Nucleus accumbens (tissue), 56 donors: Measurements from ENCODE around the gene MC2R.
A peak's percentile ranks its signal among the peaks of the same experiment; 100 is the strongest.

Experiments used
- DNase-seq, 56 donors: peaks; one replicate each; lab custom pipeline; 2025; lab: John Stamatoyannopoulos, UW

Gene MC2R

DNA sequence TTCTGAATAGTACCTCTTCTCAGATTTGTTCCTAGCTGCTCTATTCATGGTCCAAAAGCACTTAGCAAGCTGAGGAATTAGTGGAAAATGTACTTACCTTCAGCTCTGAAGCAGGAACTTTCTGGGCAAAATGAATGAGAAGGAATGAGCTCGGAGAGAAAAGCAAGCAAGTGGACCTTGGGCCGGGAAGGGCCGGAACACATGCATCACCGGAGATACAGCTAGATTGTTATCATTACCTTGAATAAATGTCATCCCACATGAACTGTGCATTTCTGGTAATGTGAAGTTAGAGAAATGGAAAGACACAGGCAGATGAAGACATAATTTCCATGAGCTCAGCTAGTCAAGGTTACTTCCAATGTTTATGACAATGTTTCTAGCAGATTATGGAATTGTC lies at the start of gene MC2R:
Gene MC2R (minus strand): TSS at position 146 of the 400 bp plus-strand sequence. CDS start 30,018 bp downstream, outside the sequence.
- DNase-seq, result no peak

DNA sequence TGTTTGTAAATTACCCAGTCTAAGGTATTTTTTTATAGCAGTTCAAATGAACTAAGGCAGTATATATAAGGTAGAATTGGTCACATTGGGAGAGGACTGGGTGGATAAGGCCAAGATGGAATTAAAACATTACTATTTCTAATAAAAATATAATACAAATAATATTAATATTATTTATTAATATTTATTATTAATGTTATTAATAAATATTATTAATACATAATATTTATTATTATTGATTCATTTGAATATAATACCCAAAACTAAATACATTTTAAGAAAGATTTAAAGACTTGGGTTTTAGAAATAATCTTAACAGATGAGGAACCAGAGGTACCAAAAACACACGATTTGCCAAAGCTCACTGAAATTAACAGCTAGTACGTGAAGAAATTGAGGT lies 30.5 kb upstream of the MC2R start:
- DNase-seq, result no peak

DNA sequence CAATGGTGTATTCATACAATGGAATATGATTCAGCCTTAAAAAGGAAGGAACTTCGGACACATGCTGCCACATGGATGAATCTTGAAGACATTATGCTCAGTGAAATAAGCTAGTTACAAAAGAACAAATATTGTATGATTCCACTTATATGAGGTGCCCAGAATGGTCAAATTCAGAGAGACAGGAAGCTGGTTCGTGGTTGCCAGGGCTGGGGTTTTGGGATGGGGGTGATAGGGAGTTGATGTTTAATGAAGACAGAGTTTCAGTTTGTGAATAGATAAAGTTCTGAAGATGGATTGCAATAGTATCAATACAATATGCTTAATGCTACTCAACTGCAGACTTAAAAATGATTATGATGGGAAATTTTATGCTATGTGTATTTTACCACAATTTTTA lies 28.0 kb upstream of the MC2R start:
- DNase-seq, result no peak

DNA sequence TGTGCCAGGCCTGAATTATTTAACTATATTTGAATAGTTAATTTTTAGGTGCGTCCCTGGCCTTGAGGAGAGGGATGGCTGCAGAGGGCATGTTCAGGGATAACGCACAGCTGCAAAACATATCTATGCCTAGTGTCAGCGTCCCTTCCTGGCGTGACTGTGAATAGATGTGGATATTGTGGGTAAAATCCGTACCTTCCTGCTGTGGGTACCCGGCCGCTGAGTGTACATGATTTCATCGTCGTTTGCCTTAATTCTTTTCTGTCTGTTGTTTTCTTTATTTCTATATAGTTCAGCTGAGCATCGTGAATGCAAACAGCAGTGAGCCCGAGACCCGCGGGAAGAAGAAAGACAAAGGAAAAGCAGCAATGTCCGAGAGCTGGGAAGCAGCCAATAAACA lies 25.0 kb upstream of the MC2R start:
- DNase-seq, result no peak

DNA sequence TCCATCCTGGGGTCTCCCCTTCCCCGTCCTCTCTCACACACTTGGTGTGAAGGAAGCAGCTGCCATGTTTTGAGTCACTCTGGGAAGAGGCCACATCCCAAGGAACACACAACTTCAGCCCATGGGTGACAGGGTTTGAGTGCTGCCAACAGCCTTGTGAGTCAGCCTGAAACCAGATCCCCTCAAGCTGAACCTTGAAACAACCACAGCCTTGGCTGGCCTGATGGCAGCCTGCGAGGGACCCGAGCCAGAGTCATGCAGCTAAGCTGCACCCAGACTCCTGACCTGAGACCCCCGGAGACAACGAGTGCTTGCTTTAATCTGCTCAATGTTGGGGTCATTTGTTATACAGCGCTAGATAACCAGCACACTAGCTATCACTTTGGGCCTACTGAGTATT lies 19.3 kb upstream of the MC2R start:
- DNase-seq, result no peak

DNA sequence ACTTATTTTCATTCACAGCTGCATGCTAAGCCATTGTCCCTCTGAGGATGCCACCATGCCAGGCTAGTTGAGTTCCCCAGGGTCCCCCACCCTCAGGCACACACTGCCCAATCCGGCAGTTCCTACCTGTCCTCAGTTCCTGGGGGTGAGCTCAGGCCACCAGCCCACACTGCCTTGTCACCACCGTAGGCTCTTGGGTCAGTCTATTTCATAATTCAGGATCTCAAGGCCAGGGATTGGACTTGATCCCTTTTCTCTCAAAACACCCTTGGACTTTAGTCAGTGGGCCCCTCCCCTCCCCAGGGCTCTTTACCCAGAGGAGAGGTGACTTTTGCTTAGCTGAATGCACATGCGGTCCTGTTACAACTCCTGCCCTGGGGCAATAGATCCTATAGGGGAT lies 18.7 kb upstream of the MC2R start:
- DNase-seq, result no peak

DNA sequence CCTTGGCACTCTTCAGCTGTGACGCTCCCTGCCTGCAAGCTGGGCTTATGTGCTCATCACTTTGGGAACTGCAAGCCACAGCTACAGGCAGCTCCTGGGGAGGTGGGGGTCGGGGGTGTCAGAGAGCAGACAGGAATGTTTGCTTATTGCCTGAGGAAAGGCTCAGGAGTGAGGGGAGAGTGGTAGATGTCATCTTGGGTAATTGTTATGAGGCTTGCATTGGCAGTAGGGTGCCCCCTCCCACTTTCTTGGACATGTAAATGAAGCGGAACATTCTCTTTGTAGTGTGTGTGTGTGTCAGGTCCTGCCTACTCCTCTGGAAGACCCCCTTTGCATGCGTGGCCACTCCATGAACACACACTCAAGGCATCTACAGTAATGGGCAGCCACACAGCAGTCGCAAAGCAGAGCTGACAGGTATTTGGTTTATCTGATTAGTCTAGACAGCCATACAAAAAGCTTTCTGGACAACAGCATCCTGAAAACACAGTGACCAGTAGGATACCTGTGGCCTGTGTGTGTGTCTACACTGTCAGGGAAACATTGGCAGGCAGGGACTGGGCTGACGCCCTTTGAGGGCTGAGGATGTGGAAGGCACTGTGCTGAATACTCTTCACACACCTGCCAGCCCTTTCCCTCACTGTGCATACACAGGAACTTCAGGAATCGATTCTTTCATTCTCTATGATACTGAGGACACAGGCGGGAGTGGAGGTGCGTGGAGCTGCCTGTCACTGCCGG lies 17.1 kb upstream of the MC2R start:
- DNase-seq, result no peak

DNA sequence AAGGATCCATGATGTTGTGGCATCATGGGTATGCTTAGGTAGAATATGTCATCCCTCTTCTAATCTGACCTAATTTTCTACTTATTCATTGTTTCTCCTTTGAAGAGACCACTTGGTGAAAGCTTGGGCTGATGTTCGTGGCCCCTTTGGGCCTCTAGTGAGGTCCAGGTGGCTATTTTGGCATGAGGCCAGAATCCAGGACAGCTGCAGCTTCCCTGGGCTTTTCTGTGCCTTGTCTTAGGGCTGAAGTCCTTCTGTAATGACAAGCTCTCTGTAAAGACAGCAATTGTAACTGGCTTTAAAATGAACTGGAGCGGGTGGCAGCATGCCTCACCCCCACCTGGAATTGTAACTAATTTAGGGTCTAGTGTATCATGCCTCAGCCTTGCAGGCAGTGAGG lies 15.6 kb upstream of the MC2R start:
- no peak for DNase-seq

DNA sequence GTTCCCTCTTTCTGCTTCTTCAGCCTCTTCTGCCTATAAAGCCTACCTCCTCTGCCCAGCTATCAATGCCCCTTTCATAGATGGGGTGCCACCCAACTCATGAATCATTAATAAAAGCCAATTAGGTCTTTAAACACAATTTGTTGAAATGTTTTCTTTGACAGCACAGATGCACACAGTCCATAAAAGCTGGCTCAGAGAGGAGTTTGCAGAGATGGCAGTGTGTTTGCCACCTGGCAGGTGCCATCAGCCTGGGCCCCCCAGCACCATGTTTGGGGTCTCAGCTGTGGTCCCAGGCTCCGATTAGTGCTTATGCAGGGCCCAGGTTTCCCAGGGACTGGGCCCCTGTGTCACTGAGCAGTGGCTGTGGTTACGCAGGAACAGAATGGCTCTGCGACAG lies 7.9 kb upstream of the MC2R start:
- DNase-seq, result no peak

DNA sequence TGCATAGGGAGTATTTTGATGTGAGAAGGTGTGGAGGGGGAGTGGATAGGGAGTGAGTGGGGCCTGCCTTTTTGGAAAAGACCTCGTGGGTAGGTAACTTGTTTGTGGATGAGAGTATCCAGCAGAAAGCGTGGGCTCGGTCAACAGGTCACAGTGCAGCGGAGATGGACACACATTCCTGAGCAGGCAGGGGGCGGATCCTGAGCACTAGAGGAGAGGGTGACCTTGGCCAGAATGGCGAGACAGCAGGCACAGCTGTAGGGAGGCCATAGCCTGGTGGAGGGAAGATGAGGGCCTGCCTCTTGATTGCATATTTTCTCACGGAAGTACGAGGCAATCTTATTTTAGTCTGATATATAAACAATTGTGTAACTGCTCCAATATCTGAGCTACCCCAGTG lies 3.6 kb upstream of the MC2R start:
- DNase-seq, result no peak

DNA sequence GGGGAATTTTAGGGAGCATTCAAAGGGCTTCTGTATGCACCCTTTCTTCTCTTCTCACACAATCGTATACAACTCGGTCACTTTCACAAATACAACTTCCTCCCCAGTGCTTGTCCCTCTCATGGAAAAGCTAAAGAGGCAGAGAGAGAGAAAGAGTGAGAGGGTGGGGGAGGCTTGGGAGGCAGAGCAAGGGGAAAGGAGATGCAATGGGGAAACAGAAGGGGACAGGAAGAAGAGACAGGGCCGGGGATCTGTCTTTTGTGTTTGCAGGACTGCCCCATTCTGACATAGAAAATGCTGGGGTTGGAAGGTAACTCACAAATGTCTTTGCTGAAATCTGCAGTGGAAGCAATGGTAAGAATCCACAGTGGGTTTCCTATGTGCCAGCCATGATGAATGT lies 2.1 kb upstream of the MC2R start:
- DNase-seq, result no peak

DNA sequence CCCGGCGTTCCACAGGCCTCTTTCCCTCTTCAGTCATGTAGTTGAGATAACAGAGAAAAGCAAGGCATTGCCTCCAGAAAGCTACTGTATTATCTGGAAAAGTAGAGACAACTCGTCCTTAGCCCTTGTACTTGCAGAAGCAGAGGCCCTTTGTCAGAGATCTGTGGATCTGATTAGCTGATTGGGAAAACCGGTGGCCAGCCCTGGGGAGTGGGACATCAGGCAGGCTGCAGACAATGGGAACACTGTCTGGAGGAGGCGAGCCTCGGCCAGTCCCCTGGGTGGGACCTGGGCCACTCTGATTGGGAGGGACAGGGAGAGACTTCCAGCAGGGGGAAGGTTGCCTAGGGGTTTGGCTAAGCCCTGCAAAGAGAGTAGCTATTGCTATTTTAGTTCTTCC lies 1.2 kb upstream of the MC2R start:
- DNase-seq, result no peak

DNA sequence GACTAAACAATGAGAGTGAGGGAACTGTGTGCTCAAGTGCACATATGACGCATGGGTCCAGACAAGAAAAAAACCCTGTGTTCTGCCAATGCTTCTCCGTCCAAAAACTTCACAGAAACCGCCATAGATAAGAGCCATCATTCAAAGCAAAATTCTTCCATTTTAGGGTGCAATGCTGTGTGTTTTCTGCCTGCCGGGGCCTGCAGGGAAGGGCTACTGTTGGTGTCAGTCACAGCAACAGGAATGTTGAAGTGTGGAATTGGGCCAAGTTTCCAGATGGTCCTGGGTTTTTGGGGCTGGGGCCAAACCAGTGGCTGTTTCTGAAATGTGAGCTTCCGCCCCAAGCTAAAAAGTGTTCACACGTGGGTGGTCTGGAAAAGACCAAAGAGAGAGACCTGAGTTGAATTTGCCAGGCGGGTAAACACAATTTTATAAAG lies 677 bp upstream of the MC2R start:
- DNase-seq, result peak in 1 of 56 donors; percentile 2

DNA sequence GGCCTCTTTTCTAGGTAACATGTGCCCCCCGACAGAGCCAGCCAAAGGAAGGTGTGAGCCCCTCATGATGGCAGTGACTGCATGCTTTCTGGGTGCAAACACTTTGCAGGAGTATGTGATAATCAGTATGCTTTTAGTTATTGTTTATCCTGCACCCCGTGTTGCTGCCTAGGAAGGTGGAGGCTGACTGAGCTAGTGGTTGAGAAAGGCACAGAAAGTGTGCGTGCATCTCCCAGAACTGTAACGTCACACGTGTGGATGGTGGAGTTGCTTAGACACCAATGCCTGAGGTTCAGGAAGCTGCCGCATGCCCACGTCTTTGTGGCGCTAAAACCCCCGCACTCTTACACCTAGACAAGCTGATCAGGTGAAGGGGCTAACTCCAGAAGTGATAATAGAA lies 580 bp downstream of the MC2R start:
- no peak for DNase-seq

DNA sequence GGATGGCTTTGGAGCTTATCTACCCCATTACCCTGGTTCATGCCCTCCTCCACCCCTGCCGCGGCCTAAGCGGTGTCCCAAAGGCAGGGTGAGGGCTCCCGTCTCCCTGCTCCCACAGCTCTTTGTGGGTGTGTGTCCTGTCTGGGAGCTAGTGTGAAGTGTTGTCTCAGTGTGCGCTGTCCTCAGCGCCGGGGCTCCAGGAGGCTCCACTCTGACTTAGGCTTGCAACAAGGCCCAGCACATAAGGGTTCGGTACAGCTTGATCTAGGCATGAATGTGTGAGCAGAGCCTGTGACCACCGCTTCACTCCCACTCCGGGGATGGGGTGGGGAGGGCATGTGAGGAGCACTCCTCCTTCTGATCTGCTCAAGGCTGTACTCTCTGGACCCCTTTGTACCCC lies 1.2 kb downstream of the MC2R start:
- no peak for DNase-seq

DNA sequence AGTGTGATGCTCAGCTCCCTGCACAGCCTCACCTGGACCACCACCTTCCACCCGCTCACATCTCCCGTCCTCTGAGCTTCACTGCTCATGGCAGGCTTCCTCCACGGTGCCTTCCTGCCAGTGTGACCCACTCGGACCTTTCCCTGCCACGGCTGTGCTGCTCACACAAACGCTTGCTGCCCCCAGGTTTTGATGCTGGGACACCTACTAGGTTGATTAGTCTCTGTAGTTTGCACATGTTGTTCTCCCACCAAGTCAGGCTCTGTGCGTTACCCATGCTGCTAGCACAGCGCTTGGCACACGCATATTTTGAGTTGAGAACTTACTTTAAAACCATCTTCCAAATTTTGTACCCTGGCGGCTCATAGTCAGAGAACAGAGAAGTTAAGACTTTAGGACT lies 2.1 kb downstream of the MC2R start:
- DNase-seq, result no peak

DNA sequence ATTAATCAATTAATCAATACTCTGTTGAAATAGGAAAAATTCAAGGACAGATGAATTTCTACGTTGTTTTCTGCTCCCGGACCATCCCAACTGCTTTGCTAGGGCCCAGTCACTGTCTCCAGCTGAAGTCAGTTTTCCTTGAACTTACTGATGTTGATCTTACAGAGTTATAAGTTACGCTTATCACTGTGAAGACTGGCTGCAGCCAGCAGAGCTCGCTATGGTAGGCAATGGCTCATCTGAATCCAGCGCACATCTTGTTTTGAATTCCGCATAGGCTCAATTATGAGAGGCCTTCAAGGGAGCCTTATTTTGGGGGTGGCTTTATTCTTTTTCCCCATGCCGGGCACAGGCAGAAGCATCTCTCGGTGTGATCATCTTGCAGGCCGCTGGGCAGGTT lies 2.7 kb downstream of the MC2R start:
- no peak for DNase-seq

DNA sequence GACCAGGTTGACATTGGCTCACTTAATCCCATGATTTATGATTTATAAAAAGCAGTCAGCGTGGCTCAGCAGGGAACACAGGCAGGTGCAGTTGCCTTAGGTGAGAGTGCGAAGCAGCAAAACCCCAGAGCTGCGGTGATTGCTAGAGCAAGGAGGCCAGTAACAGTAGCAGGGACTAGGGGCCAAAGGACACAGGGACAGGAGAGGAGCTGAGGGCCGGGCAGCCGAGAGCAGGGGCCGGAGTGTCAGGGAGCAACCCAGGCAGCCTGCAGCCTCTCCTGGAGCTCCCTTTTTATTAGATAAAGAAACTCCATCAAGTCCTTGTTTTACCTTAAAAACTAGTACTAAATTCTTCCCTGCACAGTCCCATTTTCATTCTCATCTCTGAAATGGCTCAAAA lies 4.3 kb downstream of the MC2R start:
- no peak for DNase-seq

DNA sequence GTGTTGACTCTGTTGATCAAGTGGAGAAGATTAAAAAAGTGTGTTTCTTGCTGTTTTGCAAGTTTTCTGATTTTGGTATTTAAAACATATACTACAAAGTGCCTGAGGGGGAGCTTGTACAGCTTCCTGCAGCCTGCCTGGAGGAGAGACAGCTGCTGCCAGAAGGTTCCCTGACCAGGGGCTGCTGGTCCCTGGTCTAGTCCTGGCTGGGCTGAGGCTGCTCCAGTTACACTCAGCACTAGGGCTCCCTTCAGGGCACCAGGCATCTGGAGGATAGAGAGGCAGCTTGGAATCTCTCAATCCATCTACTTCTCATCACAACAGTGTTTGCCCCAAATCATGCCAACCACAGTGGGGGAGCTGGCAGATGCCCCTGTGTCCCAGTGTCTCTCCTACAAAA lies 4.8 kb downstream of the MC2R start:
- DNase-seq, result no peak

DNA sequence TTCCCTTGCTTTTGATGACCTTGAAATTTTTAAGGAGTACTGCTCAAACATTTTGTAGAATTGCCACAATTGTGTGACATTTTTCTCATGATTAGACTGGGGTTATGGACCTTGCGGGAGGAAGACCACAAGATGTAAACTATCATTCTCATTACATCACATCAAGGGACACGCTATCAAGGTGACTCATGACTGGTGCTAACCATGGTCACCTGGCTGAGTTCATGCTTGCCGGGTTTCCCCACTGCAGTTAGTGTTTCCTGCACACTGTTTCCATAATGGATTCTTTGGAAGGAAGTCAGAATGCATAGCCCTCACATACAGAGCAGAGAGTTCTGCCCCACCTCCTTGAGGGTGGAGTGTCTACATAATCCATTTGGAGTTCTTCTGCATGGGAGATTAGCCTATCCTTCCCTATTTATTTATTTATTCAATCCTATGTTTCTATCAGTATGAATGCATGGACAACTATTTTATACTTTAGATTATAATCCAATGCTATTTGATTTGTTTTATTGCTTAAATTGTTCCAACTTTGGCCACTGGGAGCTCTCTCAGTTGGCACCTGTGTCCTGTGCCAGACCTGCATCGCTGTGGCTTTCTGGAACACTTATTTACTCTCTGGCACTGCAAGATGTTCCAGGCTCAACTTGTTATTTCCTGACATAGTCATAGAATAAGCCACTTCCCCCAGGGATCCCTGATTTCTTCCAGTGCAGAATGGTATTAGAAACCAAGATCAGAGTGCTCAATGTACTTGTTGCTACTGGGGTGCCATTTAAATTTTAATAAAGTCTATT lies 6.0 kb downstream of the MC2R start:
- no peak for DNase-seq

DNA sequence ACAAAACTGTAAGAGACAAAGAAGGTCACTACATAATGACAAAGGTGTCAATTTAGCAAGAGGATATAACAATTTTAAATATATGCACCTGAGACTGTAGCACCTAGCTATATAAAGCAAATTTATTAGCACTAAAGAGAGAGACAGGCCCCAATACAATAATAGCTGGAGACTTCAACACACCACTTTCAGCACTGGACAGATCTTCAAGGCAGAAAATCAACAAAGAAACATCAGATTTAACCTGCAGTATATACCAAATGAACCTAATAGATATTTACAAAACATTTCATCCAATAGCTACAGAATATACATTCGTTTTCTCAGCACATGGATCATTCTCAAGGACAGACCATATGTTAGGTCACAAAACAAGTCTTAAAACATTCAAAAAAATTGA lies 14.7 kb downstream of the MC2R start:
- no peak for DNase-seq

DNA sequence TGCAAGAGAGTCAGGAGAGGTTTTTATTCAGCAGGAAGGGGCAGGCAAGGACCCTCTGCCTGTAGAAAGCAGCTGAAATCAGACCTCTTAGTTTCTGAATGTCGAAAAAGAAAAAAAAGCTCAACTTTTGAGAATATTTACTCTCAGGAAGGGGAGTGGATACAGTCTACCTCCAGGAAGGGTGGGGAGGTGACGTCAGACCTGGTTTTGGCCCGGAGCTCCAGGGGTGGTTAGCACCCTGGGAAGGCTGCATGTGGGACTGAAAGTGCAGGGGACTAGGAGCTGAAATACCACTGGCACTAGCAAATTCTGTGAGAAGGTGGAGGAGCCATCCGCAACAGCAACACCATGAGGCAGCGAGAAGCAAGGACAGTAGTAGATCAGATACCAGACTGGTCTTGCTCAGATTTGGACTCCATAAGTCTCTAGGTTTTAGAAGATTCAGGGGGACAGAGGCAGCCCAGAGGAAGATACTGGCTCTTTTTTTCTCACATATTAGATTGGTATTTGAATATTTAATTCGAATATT lies 19.8 kb downstream of the MC2R start:
- no peak for DNase-seq
